Erythroblast (primary cell): ENCODE measurements around the gene MGAT5B.

ENCODE experiments used
- GATA1 ChIP-seq: IDR thresholded peaks from 2 replicates; pipeline ENCODE4 v1.6.1; 2011; ENCODE audit warnings: low read depth, mild to moderate bottlenecking, control low read depth, low read length, moderate library complexity
- POLR2A ChIP-seq: IDR thresholded peaks from 2 replicates; pipeline ENCODE4 v1.6.1; 2011; ENCODE audit warnings: mild to moderate bottlenecking, low read length

DNA sequence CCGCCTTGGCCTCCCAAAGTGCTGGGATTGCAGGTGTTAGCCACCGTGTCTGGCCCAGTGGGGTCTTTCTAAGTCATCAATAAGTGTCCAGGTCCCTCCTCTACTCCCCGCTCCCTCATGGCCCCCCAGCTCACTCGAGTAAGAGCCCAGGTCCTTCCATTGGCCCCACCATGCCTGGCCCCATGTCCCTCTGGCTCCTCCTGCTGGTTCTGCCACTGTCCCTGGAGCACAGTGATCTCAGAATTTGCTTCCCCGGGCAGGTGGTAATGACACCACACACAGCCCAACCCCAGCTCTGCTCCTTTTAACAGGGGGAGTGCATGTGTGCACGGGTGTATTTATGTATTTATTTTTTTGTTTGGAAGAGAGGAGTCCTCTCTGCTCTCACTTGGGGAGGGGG, 19.6 kb downstream of the MGAT5B start:
- TF ChIP-seq POLR2A (no peak), GATA1 (no peak)
